ENCODE measurements around the gene USP49.

Gene USP49

DNA sequence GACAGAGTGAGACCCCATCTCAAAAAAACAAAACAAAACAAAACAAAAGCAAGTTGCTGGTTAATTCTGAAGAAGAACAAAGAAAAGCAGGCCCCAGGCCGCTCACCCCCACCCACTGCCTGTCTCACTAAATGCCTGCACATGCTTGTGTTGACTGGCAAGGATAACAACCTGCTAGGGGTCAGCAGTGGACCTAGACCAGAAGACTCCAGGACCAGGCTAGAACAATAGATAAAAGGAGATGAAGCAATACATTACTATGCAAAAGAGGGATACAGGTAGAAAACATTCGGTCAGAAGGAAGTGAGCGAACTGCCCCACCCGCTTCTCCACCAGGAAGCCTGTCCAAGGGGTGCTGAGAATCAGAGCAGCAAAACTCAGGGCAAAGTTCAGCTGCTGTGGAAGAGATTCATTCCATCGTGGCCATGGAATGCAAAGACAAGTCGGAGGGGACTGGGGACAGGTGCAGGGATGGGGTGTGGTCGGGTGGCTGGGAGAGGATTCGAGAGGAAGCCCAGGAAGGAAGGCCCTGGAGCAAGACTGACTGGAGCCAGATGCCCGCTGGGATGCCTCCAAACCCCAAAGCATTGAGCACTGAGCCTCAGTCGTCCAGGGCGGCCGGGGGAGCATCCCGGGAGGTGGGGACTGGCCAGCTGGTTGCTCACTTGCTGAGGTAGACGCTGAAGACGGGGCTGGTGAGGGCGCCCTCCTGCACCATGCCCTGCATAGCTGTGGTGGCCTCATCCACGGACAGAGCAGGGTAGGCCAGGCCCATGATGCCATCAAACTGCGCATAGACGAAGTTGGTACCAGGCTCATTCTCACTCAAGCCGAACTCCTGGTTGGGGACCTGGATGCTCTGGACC lies 153.3 kb downstream of the USP49 start:
- no peak for TF ChIP-seq GATA2 (IDR thresholded peaks at IDR 0.05; ENCODE audit: low read depth, low read length)
- no peak for TF ChIP-seq GATA3 (IDR thresholded peaks at IDR 0.05; ENCODE audit: low read depth, low read length)

DNA sequence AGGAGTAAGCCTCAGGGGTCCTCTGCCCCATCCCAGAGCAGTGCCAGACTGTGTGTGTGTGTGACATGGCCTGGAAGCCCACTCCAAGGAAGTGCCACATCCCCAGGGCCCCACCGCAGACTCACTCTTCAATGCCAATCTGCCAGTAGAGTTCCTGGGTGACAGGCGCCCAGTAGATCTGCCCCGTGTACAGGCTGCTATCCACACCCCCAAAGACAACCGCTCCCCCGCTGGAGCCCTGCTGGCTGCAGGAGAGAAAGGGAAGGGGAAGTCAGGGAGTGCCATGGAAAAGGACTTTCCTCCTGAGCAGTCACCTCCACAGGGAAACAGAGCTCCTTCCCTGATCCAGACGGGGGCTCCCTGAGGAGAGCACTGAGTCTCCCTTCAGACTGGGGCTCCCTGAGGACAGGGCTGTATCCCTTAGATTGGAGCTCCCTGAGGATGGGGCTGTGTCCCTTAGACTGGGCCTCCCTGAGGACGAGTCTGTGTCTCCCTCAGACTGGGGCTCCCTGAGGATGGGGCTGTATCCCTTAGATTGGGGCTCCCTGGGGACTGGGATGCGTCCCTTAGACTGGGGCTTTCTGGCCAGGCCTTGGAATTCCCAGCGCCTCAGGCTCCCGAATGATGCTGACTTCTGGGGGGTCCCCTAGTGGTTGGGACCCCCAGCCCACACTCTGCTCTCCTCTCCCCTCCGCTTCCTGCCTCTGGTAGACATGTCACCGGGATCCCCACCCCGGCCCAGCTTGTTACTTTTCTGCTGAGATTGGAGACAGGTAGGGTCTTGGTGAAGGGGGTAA lies 154.6 kb downstream of the USP49 start:
- TF ChIP-seq GATA3 (IDR thresholded peaks at IDR 0.05; ENCODE audit: low read depth, low read length) (no peak), GATA2 (IDR thresholded peaks at IDR 0.05; ENCODE audit: low read depth, low read length) (no peak)
